HG02970 (cell line): ENCODE results near the gene SNCAIP.

ENCODE experiments used
- ATAC-seq: cut with Tn5 transposase; IDR thresholded peaks from one replicate; pipeline ENCODE4 v1.9.1; 2021; ENCODE audit warnings: mild to moderate bottlenecking, moderate library complexity, moderate number of reproducible peaks; ENCODE audit not compliant: unreplicated experiment, low FRiP score

SNCAIP gene

DNA sequence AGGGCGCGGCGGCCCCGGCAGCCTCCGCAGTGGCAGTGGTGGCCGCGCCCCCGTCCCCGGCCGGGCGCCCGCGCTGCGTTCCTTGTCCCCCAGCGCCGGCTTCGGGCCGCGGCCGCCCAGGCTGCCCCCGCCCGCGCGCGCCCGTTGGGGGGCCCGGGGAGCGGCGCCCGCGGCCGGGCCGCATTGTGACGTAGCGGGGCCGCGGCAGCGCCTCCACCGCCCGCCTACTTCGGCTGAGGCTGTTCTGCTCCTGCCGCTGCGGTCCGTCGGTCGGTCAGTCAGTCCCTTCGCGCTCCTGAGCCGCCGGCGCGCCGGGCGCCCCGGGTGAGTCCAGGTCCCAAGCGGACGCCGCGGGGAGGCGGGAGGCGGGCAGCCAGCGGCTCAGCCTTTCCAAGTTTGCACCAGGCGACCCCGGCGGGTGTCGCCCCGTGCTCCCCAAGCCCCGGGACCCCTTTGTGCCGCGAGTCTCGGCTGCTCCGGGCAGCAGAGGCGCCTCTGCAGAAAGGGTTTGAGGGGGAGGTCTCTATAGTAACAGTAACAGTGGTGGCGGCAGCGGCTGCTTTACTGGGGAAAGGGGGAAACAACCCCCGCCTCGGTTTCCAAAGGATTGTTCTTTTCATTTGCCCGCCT lies at the start of gene SNCAIP:
Gene SNCAIP (plus strand): TSS at position 277 of the 630 bp plus-strand sequence. CDS start 78,898 bp downstream, outside the sequence.
- ATAC-seq = no peak

DNA sequence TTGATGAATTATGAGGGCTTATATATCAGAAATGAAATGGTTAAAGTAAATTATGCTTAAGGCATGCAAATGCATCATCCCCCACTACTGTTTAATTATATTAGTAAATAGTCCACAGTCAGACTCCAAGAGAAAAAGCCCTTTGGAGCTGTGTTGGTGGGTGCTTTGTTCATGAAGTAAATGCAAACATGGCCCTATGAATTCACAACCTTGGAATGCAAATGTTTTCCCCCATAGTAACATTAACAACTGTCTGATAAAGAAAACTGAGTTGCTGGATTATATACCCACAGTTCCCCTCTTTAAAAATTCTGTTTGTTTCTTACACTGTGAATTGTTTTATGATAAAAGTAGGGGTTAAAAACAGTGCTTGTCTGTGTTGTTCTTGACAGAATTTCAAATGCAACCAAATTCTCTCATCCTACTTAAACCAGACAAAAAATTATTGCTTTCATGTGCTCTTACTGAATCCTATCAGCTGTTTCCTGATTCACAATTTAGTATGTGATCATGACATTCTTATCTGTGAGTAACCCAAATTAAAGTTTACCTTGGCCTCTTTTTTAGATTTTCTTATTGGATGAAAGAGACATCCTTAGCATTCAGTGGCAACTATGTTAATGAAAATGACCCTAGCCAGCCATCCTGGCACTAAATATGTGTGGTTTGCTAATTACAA lies 48.5 kb upstream of the SNCAIP start:
- no peak for ATAC-seq

DNA sequence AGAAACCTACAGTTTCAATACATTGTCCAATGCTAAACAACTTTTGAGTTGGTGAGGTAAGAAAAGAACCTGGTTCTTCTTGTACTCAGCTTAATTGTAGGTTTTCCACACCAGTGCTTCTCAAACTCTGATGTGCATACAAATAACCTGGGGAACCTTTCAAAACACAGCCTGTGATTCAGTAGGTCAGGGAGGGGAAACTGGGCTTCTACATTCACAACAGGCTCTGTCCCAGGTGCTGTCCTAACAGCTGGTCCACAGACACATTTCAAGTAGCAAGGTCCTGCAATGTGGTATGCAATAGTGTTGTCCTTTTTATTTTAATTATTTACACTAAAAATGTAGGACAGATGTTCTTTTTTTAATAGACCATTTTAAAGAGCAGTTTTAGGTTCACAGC lies 47.4 kb upstream of the SNCAIP start:
- ATAC-seq = no peak

DNA sequence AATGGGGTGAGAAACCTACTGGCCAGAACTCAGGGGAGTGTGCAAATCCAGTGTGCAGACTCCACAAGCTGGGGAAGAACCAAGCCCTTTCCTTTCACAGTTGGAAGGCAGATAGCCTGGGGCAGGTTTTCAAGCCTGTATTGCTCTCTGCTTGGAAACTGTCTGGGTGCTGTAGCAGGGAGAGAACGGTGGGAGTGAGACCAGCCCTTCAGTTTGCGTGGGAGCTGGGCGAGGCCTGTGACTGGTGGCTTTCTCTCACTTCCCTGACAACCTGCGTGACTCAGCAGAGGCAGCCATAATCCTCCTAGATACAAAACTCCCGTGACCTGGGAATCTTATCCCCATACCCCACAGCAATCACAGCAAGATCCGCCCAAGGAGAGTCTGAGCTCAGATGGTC lies 44.9 kb upstream of the SNCAIP start:
- ATAC-seq = no peak

DNA sequence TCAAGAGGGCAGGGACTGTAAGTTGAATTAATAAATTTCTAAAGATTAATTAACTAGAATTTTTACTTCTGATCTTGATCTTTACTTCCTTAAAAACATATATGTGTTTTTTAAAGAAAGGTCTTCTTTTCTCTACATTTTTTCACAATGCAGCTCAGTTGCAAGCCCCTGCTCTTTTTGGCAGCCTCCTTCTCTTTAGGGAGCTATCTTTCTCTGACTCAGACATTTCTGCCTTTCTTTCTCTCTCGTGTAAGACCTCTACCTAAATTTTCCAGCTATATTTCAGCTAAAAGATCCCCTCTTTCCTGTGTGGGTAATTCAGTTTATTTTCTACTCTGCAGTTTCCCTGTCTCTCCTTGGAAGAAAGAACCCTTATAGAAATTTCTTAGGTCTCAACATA lies 38.3 kb upstream of the SNCAIP start:
- no peak for ATAC-seq

DNA sequence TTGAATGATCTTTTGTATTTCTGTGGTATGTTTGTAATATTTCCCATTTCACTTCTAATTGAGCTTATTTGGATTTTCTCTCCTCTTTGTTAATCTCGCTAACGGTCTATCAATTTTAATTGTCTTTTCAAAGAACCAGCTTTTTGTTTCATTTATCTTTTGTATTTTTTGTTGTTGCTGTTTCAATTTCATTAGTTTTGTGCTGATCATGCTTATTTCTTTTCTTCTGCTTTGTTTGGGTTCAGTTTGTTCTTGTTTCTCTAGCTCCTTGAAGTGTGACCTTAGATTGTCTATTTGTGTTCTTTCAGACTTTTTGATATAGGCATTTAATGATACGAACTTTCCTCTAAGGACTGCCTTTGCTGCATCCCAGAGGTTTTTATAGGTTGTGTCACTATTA lies 28.4 kb upstream of the SNCAIP start:
- no peak for ATAC-seq

DNA sequence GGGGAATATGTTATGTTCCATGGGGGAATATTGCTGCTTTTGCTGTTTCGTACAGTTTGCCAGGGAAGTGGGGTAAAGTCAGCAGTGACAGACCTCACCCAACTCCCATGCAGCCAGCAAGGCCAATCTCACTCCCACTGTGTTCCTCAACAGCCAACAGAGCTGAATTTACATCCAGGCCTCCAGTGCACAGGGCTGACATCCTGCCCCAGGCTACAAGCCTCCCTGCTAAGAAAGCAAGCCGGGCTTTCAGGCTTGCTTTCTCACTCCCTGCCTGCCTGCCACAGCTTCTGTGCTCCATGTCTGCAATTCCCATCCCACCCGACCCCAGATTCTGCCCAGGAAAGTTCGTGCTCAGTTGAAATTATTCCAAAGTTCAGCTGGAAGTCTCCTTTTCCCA lies 25.5 kb upstream of the SNCAIP start:
- no peak for ATAC-seq

DNA sequence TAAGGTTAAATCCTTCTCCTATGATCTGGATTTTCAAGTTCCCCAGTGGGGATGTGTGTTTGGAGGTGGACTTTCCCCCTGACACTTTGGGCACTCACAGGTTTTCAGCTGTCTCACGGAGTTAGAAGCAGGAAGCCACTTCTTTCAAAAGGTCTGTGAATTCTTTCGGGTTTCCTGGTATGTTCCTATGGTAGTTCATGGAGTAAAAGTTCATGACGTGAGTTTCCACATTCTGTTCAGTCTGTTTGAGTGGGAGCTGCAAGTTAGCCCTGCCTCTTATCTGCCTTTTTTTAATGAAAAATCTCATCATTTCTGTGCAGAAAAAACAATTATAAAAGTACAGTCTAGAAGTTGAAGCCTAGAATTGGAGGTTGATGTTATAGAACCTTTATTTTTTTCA lies 24.9 kb upstream of the SNCAIP start:
- no peak for ATAC-seq

DNA sequence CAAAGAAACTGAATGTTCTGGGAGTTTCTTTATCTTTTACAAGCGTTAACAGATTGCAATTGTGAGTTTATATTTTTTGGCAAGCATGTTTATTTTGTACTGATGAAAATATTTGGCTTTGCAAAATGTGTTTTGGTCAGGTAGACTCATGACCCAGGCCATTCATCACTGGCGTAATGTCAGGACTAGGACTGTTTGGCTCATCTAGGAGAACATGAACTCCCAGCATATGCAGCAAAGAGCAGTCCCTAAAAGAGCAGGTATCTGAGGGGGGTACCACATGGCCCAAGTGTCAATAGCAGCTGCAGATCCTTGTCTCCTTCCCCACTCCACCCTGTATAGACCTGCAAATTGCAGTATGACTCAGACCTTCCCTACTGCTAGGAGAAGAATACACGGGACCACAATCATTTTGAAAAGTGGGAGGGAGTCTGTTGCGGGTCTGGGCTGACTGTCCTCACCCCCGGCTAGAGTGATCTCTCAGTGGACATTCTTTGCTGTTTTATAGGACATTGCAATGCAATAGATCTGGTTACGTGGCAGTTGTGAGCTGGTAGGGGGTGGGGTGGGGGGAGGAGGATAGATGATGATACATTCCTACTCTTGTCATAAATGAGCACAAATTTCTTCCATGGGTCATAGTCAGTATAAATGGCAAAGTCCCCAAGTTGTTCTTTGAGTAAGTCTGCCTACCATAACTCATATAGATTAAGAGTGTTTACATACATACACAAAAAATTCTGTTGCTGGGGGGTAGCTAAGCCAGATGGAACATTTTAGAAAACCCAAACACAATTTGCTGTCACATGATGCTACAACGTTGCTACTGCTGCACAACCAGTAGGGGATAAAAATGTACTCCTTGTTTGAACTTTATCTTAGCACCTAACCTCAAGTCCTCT lies 20.8 kb upstream of the SNCAIP start:
- ATAC-seq = no peak

DNA sequence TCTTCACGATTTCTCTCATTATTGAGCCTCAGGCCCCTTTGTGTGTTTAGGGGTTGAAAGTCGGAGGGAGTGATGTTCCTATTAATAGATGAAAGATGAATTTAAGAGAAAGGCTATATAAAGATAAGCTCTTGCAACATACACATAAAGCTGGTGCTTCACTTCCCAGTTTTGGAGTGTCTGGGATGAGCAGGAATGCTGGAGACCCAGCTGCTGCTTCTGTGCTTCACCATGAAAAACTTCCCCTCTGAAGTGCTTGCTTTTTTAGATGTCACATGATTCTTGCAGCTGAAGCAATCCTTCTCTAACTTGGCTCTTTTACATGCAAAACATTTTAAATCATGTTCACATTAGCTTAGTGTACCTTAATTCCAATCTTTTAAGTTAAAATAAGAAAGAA lies 19.7 kb upstream of the SNCAIP start:
- ATAC-seq = no peak

DNA sequence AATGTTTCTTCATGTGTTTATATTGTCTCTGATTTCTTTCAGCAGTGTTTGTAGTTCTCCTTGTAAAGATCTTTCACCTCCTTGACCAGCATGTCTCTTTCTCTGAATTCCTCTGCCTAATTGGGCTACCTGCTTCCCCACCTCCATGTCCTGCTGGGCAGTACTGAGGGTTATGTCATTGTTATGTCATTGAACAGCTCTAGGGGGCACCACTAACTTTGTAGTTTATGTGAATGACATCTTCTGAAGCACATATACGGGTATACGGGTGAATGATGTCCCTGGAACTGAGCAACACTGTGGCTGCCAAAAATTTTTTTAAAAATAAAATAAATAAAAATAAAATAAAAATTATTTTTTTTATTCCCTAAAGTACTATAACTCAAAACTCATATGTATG lies 16.9 kb upstream of the SNCAIP start:
- ATAC-seq = no peak

DNA sequence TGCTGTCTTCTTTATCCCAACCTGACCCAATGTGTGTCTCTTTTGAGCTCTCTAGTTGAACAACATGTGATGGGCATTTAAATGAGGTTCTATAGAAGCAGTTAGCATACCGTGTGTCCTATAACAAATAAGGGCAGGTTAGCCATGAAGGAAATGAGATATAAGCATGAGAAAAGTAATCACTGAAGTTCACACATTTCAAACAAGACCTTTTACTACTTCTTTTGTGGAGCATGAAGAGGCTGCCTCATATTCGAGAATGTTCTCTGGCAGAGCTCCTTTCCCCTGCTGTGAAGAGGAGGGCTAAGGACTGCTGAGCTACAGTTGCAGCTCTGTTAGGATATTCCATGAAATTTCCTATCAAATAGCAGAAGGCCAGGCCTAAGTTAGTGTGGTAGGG lies 15.2 kb upstream of the SNCAIP start:
- ATAC-seq = no peak

DNA sequence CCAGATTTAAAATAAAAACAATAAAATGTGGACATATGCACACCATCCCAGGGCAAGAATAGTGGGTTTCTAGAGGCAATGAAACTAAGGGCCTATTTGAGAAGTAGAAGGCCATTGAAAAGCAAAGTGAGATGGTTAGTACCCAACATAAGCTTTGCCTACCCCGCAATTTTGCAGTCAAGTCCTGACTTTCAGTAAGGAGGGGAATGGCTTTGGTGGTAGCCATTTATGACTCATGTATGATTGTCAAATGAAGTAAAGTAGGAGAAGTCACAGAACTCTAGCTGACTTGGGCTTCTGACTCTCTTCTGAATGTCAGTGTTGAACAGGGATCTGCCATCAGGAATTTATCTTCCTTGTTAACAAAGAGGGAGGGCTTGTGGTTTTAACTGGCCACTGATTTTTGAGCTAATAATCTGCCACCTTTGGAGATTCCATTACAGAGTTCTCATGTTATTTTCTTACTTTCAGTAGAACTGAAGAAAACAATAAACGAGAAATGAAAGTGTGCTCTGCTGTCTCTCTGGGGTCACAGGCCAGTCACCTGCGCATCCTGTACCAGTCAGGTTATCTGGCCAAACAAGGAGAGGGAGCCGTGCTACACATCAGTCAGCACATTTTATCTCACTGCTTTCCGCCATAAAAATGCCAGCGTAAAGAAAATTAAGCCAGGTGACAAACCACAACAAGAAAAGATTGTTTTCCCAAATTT lies 14.3 kb upstream of the SNCAIP start:
- peak; percentile 86 for ATAC-seq

DNA sequence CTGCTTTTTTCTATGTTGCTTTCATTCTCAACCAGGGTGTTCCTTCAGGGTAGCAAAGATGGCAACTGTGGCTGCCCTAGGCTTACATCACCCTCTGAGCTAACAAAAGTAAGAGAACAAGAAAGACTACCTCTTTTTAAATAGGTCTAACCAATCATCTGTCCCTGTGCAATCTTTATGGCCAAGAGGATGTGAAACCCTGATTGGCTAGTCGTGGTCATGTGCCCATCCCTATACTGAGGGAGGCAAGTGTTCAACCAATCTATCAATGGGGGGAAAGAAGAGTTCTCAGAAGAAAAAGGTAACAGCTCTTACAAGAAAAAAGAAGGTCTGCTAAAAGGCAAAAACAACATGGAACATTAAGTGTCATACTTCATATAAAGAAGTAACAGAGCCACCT lies 11.7 kb upstream of the SNCAIP start:
- ATAC-seq = no peak

DNA sequence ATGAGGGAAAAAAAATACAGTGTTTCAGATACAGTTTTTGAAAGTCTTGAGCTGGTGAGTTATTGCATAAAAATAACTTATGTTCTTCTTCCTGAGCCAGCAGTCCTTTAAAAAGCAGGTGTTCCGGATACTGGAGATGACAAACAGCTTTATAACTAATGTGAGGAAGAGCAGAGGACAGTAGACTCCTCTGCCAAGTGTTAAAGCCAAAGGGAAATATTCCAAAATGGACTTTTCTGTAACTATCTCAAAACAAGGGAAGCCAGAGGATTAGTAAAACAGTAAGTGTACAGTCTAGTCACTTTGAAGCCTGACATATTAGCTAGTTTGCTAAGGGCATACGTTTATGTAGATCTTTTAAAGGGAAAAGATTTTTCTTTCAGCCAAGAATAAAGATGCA lies 11.0 kb upstream of the SNCAIP start:
- ATAC-seq = no peak

DNA sequence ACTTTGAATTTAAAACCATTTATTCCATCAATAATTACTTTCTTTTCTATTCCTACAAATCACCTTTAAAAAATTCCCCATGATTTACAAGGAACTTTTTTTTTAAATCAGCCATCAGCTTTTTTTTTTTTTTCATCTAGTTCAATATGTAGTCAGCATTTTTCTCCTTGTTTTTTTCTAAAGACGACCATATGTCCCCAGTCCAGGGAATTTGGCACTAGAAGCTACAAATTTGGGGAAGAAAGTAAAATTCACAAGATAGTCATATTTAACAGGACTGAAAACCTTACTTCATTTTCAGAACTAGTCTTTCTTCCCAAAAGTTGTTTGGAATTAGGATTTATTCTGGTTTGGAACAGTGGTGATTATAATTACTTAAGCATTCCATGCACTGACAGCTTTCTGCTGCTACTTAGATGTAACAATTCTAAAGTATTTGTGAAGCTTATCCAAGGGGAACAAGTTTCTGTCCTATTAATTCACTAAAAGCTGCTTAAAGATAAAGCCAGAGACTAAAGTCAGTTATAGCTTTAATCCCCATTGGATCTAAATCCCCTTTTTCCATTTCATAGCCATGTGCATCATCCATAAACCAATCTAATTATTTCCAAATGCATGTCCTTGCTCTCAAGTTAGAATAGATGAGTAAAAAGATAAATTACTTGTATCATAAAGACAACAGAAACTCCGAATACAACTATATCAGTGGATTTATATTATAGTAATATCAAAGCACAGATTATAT lies 7.4 kb upstream of the SNCAIP start:
- ATAC-seq = no peak

DNA sequence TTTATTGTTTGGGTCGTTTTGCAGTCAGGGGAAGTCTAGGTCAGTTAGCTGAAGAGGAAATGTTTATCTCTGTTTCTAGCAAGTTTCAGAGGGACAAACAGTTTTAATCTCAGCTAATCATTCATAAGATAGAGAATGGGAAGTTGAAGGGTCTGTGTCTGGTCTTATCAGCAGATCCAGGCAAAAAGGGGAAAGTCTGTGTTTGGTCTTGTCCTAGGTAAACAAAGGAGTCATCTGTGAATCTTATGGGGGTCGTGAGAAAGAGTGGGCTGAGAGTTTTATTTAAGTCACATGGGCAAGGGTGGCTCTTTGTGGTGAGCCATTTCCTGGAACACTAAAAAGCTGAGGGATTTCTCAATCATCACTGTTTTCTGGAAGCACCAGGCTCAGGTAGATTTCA lies 5.6 kb upstream of the SNCAIP start:
- no peak for ATAC-seq

DNA sequence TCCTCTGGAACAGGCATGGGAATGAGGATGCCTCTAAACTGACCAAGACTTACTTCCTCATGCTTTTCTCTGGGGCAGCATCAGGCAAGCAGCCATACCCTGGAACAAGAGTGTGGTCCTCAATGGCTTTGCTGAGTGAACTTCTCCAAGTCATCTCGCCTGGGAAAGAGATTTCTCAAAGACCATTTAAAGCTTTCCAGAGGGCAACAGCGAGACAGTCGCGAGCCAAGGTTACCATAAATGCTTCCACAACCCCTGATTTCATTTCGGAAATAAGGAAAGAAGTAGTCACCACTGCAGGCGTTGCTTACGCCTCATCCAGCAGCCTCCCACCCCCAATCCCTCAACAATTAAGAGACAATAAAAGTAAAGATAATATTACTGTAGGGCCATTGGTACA lies 1.1 kb upstream of the SNCAIP start:
- no peak for ATAC-seq

DNA sequence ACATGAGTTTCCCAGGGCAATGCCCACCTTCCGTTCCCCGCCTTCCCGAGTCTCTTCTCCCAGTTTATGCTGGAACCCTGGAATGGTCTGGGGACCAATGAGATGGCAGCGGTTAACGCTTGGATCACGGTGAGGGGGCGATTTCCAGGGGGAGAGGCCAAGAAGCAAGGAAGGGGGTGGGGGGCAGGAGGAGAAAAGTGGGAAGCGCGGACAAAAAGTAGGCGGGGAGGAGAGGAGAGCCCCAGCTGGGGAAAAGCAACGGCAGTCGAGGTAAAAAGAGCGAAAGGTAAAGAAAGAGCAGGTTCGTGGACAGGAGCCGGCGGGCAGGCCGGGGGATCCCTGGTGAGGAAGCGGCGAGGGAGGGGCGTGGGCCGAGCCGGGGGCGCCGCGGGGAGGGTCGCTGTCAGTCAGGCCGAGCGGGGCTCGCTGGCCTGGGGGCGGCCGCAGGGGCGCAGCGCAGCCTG lies 508 bp upstream of the SNCAIP start:
- no peak for ATAC-seq
